ENCODE data around the gene ZNF547.

ZNF547 gene

GRCh38 chr19:57421037-57421436 lies 57.7 kb downstream of the ZNF547 start:
- Histone ChIP-seq H3K79me2 (peaks cover 11% of the 10 kb centered on the region), H3K9me3 (ENCODE audit: control insufficient read depth, low read length) (no peaks in the 10 kb centered on the region), H3K27ac (no peak overlapping the region), H2AFZ (no peak overlapping the region), H3K36me3 (ENCODE audit: control insufficient read depth, insufficient read depth, low read length) (no peaks in the 10 kb centered on the region), H3K4me1 (no peaks in the 10 kb centered on the region), H3K4me3 (ENCODE audit: low read depth, low read length) (no peak overlapping the region), H3K9ac (no peak overlapping the region), H3K4me2 (ENCODE audit: low read length) (no peak overlapping the region), H3K27me3 (ENCODE audit: control insufficient read depth, insufficient read depth, low read length) (no peaks in the 10 kb centered on the region)
- TF ChIP-seq CTCF (IDR thresholded peaks at IDR 0.05) = no peak
